Endothelial cell of umbilical vein (primary cell): ENCODE results near the gene DDX4. TPM values are rescaled to one million over a fixed set of nuclear protein-coding genes. Genes with fewer than 3 reads are reported as not detected.

ENCODE experiments used
- BruUV-seq: library from RNA; stranded (reverse); fragments of 400-500 nt; replicated peaks from 2 replicates; lab custom pipeline; 2021; lab: Mats Ljungman, UMichigan
- CTCF ChIA-PET: fragments of 300-600, 350-600 bp; sonication (Branson Sonifier 250); formaldehyde crosslinking; loops from one replicate; lab custom pipeline; 2021; ENCODE audit warnings: antibody characterized with exemption, inconsistent platforms; lab: Charles Lee
- POLR2A ChIA-PET: fragments of 300-600, 350-600 bp; sonication (Branson Sonifier 250); formaldehyde crosslinking; loops from one replicate; lab custom pipeline; 2021; ENCODE audit warnings: antibody characterized with exemption, inconsistent platforms; lab: Charles Lee
- DNase-seq: peaks from one replicate; pipeline ENCODE4 v3.0.0-alpha.2; 2011; ENCODE audit warnings: low read depth, low spot score
- FAIRE-seq: peaks from 2 replicates; lab custom pipeline; 2011; peaks lifted over from hg19 to GRCh38; lab: Jason Lieb, UNC
- H2AFZ ChIP-seq: 2 replicates; pipeline ENCODE4 v1.6.0; 2012; ENCODE audit warnings: low read depth, low read length, control low read depth, inconsistent platforms
- H3K27ac ChIP-seq: 2 replicates; pipeline ENCODE4 v1.5.1; 2011; ENCODE audit warnings: low read depth, mild to moderate bottlenecking, control low read depth, low read length, moderate library complexity; ENCODE audit not compliant: insufficient read depth
- H3K27me3 ChIP-seq, 2 experiments: 2 replicates each; pipeline versions ENCODE4 v1.6.0 to v1.6.1; 2011; ENCODE audit warnings: low read length in 2 of 2, mixed read lengths in 1 of 2; ENCODE audit not compliant: control insufficient read depth in 2 of 2, insufficient read depth in 2 of 2
- H3K36me3 ChIP-seq, 2 experiments: 2 replicates in 1 of 2; 3 replicates in 1 of 2; pipeline ENCODE4 v1.5.1; 2011; ENCODE audit warnings: low read length in 2 of 2, mild to moderate bottlenecking in 1 of 2, moderate library complexity in 1 of 2; ENCODE audit not compliant: control insufficient read depth in 2 of 2, insufficient read depth in 2 of 2; ENCODE audit errors: extremely low read depth in 1 of 2
- H3K4me1 ChIP-seq: 3 replicates; pipeline ENCODE4 v1.5.1; 2011; ENCODE audit warnings: mild to moderate bottlenecking, low read length; ENCODE audit not compliant: control insufficient read depth, insufficient read depth; ENCODE audit errors: extremely low read depth
- H3K4me2 ChIP-seq: 2 replicates; pipeline ENCODE4 v1.6.1; 2011; ENCODE audit warnings: low read length, control low read depth, mixed read lengths; ENCODE audit not compliant: insufficient read depth
- H3K4me3 ChIP-seq, 3 experiments: fragments of 200-600 bp in 1 of 3; sonication (generic), shearing (Covaris generic) in 1 of 3; replicated peaks in 1 of 3; 2 replicates each; pipeline ENCODE4 v1.5.1; 2011 to 2016; ENCODE audit warnings: control low read depth in 3 of 3, low read length in 3 of 3, mild to moderate bottlenecking in 2 of 3, inconsistent platforms in 1 of 3, low read depth in 1 of 3, moderate library complexity in 1 of 3; ENCODE audit not compliant: insufficient read depth in 1 of 3
- H3K79me2 ChIP-seq: 2 replicates; pipeline ENCODE4 v1.6.0; 2012; ENCODE audit warnings: low read length, inconsistent platforms; ENCODE audit not compliant: control insufficient read depth, insufficient read depth
- H3K9ac ChIP-seq: replicated peaks from 2 replicates; pipeline ENCODE3; 2011; ENCODE audit warnings: low read length, control low read depth; ENCODE audit not compliant: insufficient read depth; ENCODE audit errors: extremely low read depth
- H3K9me1 ChIP-seq: replicated peaks from 3 replicates; pipeline ENCODE4 v1.6.0; 2011; ENCODE audit warnings: mild to moderate bottlenecking, low read length; ENCODE audit not compliant: control insufficient read depth, insufficient read depth; ENCODE audit errors: extremely low read depth
- H3K9me3 ChIP-seq: replicated peaks from 2 replicates; pipeline ENCODE4 v1.5.1; 2012; ENCODE audit warnings: low read length, inconsistent platforms; ENCODE audit not compliant: control insufficient read depth, insufficient read depth
- H4K20me1 ChIP-seq: replicated peaks from 2 replicates; pipeline ENCODE3; 2011; ENCODE audit warnings: mild to moderate bottlenecking, low read length; ENCODE audit not compliant: control insufficient read depth, insufficient read depth; ENCODE audit errors: extremely low read depth
- CTCF ChIP-seq, 2 donors: IDR thresholded peaks; 1 replicate in 1 of 2; 2 replicates in 1 of 2; pipeline ENCODE4 v1.5.1; 2011; ENCODE audit warnings: low read length in 2 of 2, mild to moderate bottlenecking in 2 of 2, moderate library complexity in 2 of 2, control low read depth in 1 of 2, inconsistent platforms in 1 of 2, low read depth in 1 of 2; ENCODE audit not compliant: insufficient read depth in 1 of 2; ENCODE audit errors: extremely low read depth in 1 of 2
- FOS ChIP-seq: IDR thresholded peaks from 2 replicates; pipeline ENCODE4 v1.6.1; 2011; ENCODE audit warnings: mild to moderate bottlenecking, low read length, moderate library complexity, borderline replicate concordance; ENCODE audit not compliant: insufficient read depth
- JUN ChIP-seq: IDR thresholded peaks from 2 replicates; pipeline ENCODE4 v1.6.1; 2011; ENCODE audit warnings: borderline replicate concordance, low read depth; ENCODE audit not compliant: insufficient read length, insufficient read depth
- POLR2A ChIP-seq: IDR thresholded peaks from 2 replicates; pipeline ENCODE4 v1.6.1; 2012; ENCODE audit warnings: low read depth, mild to moderate bottlenecking, control low read depth, low read length
- POLR2AphosphoS5 ChIP-seq: IDR thresholded peaks from 2 replicates; pipeline ENCODE4 v1.6.1; 2012; ENCODE audit warnings: low read depth, mild to moderate bottlenecking, control low read depth, low read length, moderate library complexity; ENCODE audit not compliant: insufficient read depth
- dilution Hi-C: fragments of 300-500 bp; cut with MboI; formaldehyde crosslinking; loops from one replicate; pipeline ENCODE4 v1.15.0; 2019; ENCODE audit warnings: low sequenced_read_pairs; ENCODE audit not compliant: extremely low pct_ligation_motif_present
- intact Hi-C: fragments of 100-400 bp; cut with micrococcal nuclease; formaldehyde crosslinking; loops from one replicate; pipeline ENCODE4 v1.10.0; 2022
- polyA plus RNA-seq, 4 experiments: library from polyadenylated mRNA; depleted of rRNA in 3 of 4; stranded (reverse) in 3 of 4; unstranded in 1 of 4; fragments of >200 nt; gene quantifications; 2 replicates each; pipeline versions ENCODE4 v1.2.1 to v1.2.3, GENCODE V29; 2011 to 2012; ENCODE audit warnings: missing spikeins in 1 of 4
- total RNA-seq: library from RNA; stranded (reverse); gene quantifications from 2 replicates; pipeline ENCODE4 v1.2.3, GENCODE V29; 2021

DDX4 gene
- total and polyA plus RNA-seq, 2 donors (not counting 3 experiments of a cell fraction or from before 2014, with no cell fraction given) = not detected

- TF ChIP-seq JUN (no peak), POLR2AphosphoS5 (no peak), POLR2A (no peak), CTCF (IDR thresholded peaks at IDR 0.05; ENCODE audit: extremely low read depth in 1 of 2, insufficient read depth in 1 of 2, low read depth in 1 of 2, low read length in 2 of 2) (no peak), FOS (no peak)
- Histone ChIP-seq H3K9ac (no peak overlapping the region), H3K4me2 (no peak overlapping the region), H3K36me3 (no peaks in the 10 kb centered on the region), H4K20me1 (no peaks in the 10 kb centered on the region), H3K4me1 (peaks cover 4% of the 10 kb centered on the region), H3K4me3 (no peak overlapping the region), H3K79me2 (no peaks in the 10 kb centered on the region), H3K9me3 (no peaks in the 10 kb centered on the region), H2AFZ (no peak overlapping the region), H3K9me1 (no peaks in the 10 kb centered on the region), H3K27me3 (no peaks in the 10 kb centered on the region), H3K27ac (no peak overlapping the region)
- DNase-seq (no peak), FAIRE-seq (no peak)
- POLR2A ChIA-PET = no interaction called here
- dilution Hi-C loops = no loop called here
- BruUV-seq = no TSS peak
- CTCF ChIA-PET = interaction anchor here (1.3 kb wide), 1 partner anchor 31 kb away, joined by 5 read pairs; the partner anchor contains the start of gene IL31RA
- intact Hi-C loops = no loop called here
Measured at GRCh38 chr5:55820488-55820887, 82.6 kb downstream of the DDX4 start.
